HK-2 (cell line): ENCODE results near the gene SEMA3G.

ENCODE experiments used
- DNase-seq: peaks from one replicate; pipeline ENCODE4 v3.0.0-alpha.2; 2018; ENCODE audit not compliant: unreplicated experiment

SEMA3G gene

DNA sequence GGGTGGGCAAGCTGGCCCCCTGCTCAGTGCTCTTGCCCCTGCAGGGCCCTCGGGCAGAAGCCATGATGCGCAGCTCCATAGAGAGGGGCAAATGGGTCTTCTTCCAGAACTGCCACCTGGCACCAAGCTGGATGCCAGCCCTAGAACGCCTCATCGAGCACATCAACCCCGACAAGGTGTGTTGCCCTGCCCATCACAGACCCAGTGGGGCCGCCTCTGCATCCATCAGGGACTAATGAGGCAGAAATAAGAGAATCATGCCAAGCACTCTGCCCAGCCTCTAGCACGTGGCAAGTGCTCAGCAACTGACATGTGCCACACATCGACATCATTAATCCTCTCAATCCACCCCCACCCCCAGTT, 49.4 kb downstream of the SEMA3G start:
- DNase-seq = no peak

GRCh38 chr3:52394751-52395502, 50.0 kb downstream of the SEMA3G start:
- DNase-seq = no peak

DNA sequence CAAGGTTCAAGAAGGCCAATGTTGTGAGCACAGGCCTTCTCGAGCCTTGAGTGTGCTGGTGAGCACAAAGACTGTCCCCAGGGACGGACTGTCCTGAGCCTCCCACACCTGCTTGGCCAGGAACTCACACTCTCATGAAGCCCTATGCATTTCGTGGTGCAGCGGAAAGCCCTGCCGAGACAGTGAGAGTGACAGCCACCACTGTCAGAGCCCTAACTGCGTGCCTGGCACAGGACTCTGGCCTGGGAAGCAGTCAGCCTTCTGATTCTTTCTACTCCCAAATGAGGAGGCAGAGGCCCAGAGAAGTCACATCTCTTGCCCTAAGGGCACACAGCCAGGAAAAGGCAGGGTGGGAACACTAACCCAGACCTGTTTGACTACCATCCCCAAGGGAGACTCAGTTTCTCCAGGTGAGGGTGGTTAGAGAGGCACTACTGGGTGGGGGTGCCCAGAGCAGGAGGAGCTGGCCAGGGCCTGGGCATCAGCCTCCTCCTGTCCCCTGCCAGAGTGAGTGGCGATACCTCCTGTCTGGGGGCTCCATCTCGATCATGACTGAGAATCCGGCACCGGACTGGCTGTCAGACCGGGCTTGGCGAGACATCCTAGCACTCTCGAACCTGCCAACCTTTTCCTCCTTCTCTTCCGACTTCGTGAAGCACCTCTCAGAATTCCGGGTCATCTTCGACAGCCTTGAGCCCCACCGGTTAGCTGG, 50.8 kb downstream of the SEMA3G start:
- no peak for DNase-seq

GRCh38 chr3:52393131-52393807, 51.6 kb downstream of the SEMA3G start:
- no peak for DNase-seq

- no peak for DNase-seq
Measured at GRCh38 chr3:52392216-52392930, 52.5 kb downstream of the SEMA3G start.

GRCh38 chr3:52391096-52391495, 53.8 kb downstream of the SEMA3G start:
- no peak for DNase-seq

DNA sequence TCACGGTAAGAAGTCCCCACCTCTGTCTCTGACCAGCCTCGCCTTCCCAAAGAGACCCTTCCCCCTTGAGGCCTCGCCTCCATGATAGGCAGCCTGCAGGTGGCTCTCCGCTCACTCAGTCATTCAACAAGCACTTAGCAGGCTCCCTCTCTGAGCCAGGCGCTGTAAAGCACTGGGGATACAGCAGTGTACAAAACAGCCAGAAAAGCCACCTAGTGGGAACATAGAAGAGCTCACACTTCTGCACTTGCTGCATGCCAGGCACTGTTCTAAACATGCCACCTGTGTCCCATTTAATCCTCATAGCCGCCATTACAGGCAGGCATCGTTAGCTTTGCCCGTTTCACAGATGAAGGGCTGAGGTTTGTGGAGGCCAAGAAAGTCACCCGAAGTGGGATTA, 56.0 kb downstream of the SEMA3G start:
- DNase-seq = no peak

GRCh38 chr3:52388348-52388821, 56.5 kb downstream of the SEMA3G start:
- no peak for DNase-seq

DNA sequence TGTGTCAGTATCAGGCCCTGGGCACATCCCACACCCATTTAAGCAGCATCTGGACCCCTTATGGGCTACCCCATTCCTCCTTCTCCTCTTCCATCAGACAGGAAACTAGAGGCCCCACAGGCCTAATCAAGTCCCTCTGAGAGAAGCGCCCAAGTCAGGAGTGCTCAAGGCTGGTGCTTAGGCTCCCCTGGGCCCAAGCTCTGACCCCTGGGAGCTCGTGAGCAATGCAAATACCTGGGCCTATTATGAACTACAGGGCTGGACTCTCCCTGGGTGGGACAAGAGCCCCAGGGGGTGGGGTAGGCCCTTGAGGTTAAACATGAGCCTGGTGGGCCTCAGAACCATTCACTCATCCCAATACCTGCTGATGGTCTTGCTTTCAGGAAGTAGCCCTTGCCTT, 57.4 kb downstream of the SEMA3G start:
- DNase-seq = no peak

DNA sequence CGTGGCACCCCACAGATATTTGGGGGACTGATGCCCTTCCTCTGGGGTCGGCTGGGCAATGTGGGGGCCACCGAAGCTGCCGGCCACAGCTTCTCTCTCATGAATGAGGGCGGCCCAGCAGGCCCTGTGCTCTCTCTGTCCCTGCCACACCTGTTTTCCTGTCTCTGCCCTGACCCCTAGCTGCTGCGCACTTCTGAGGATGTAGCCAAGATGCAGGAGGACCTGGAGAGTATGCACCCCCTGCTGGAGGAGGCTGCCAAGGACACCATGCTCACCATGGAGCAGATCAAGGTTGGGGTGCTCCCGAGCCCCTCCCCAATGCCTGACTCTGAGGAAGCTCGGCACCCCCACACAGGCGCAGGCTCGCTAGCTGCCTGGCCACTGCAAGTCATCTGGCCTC, 59.7 kb downstream of the SEMA3G start:
- DNase-seq = peak; percentile 25

DNA sequence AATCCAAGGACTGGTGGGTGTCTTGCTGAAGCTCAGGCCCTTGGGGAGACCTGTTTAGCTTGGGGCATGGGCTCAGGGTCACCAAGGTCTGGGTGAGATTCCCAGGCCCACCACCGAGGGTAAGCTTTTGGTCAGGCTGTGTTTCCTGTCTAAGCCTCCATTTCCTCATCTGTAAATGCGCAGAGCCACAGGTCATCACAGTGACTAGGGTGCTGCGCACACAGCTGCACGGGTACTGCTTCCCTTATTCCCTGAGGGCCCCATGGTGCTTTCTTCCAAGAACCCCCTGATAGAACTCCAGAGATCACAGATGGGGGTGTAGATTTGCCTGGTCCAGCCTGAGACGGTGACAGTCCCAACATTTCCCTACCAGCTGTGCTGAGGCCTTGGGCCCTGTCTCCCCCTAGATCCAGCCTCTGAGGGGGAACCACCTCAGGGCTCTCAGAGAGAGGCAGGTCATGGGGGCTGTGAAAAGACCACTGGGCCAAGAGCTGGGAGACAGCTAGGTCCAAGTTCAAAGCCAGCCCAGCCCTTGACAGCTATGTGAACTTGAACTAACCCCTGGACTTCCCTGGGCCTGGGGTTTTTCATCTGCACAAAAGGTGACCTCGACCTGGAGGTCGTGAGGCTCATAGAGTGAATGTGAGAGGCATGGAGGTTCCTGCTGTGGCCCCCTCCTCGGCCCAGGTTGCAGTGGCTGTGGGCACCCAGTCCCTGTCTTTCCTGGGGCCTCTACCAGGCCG, 60.7 kb downstream of the SEMA3G start:
- DNase-seq = no peak

DNA sequence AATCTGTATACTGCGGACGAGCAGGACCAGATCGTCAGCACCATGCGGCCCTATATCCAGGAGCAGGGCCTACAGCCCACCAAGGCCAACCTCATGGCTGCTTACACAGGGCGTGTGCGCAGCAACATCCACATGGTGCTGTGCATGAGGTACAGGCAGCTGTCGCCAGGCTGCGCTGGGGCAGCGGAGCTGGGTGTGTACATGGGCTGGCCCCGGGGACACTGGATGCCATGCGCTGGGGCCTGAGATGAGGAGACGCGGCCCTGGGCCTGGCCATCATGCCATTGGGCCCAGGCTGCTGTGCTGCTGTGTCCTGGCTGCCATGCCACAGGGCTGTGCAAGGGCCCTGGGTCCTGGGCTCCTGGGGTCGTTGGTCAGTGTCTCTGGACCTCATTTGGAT, 61.5 kb downstream of the SEMA3G start:
- no peak for DNase-seq
